Stromal cell of bone marrow (primary cell): Measurements from ENCODE around the gene PAX7.

Experiments used
- DNase-seq: peaks from one replicate; pipeline ENCODE4 v3.0.0-alpha.2; 2012; ENCODE audit warnings: low read depth

The PAX7 gene

GRCh38 chr1:18703041-18703621, 72.5 kb downstream of the PAX7 start:
- DNase-seq, result no peak

GRCh38 chr1:18705811-18706210, 75.2 kb downstream of the PAX7 start:
- DNase-seq, result no peak

GRCh38 chr1:18707696-18708257, 77.1 kb downstream of the PAX7 start:
- DNase-seq, result no peak

GRCh38 chr1:18710002-18710401, 79.4 kb downstream of the PAX7 start:
- no peak for DNase-seq

- DNase-seq, result no peak
Observed at GRCh38 chr1:18711003-18711402, 80.4 kb downstream of the PAX7 start.

GRCh38 chr1:18711536-18712251, 81.0 kb downstream of the PAX7 start:
- peak; percentile 3 for DNase-seq

GRCh38 chr1:18712252-18712600, 81.6 kb downstream of the PAX7 start:
- no peak for DNase-seq

- no peak for DNase-seq
Observed at GRCh38 chr1:18714404-18715175, 83.9 kb downstream of the PAX7 start.

- DNase-seq, result no peak
Observed at GRCh38 chr1:18716112-18716784, 85.6 kb downstream of the PAX7 start.

GRCh38 chr1:18716785-18717678, 86.4 kb downstream of the PAX7 start:
- DNase-seq, result no peak

- no peak for DNase-seq
Observed at GRCh38 chr1:18719786-18720451, 89.3 kb downstream of the PAX7 start.

GRCh38 chr1:18721041-18721440, 90.4 kb downstream of the PAX7 start:
- no peak for DNase-seq

- DNase-seq, result no peak
Observed at GRCh38 chr1:18721776-18722175, 91.1 kb downstream of the PAX7 start.

- DNase-seq, result no peak
Observed at GRCh38 chr1:18722270-18722669, 91.6 kb downstream of the PAX7 start.

- DNase-seq, result no peak
Observed at GRCh38 chr1:18723206-18723605, 92.6 kb downstream of the PAX7 start.

GRCh38 chr1:18723701-18724411, 93.2 kb downstream of the PAX7 start:
- no peak for DNase-seq

GRCh38 chr1:18724801-18725200, 94.2 kb downstream of the PAX7 start:
- no peak for DNase-seq

GRCh38 chr1:18725231-18725895, 94.7 kb downstream of the PAX7 start:
- no peak for DNase-seq

GRCh38 chr1:18726368-18726767, 95.7 kb downstream of the PAX7 start:
- DNase-seq, result no peak

GRCh38 chr1:18727956-18728355, 97.3 kb downstream of the PAX7 start:
- DNase-seq, result no peak
